A549 (cell line): Measurements from ENCODE around the gene CNTF. TPM values are rescaled to one million over a fixed set of nuclear protein-coding genes. Genes with fewer than 3 reads are reported as not detected.

Experiments
- ATAC-seq, 2 experiments: fragments of 200-7000 bp in 1 of 2; fragments of >200 bp in 1 of 2; cut with Nextera tagmentation in 1 of 2; cut with Tn5 transposase in 1 of 2; 3 replicates each; pipeline versions ENCODE4 v1.8.0 to v1.9.1; 2018 to 2020; ENCODE audit warnings: mild to moderate bottlenecking in 1 of 2, moderate library complexity in 1 of 2
- CTCF ChIA-PET: fragments of 300-600 bp; sonication (Branson Sonifier 250); formaldehyde crosslinking; extraction: SDS; loops from one replicate; lab custom pipeline; 2021; ENCODE audit warnings: antibody characterized with exemption, inconsistent platforms; lab: Yijun Ruan, JAX
- POLR2A ChIA-PET: fragments of 350-600 bp; formaldehyde crosslinking; extraction: SDS; loops from one replicate; lab custom pipeline; 2021; ENCODE audit warnings: antibody characterized with exemption, inconsistent platforms; lab: Yijun Ruan, JAX
- DNase-seq, 2 experiments: peaks; one replicate each; pipeline versions ENCODE4 v3.0.0 to v3.0.0-alpha.2; 2011 to 2016; ENCODE audit warnings: low read depth in 1 of 2, low spot score in 1 of 2
- FAIRE-seq: peaks from 2 replicates; lab custom pipeline; 2011; peaks lifted over from hg19 to GRCh38; lab: Jason Lieb, UNC
- H3K27ac ChIP-seq, 2 experiments: fragments of >200 bp; sonication (Bioruptor Twin); formaldehyde crosslinking; 3 replicates each; pipeline ENCODE4 v1.5.1; 2016 to 2017
- H3K4me1 ChIP-seq: fragments of >200 bp; sonication (Bioruptor Twin); formaldehyde crosslinking; 3 replicates; pipeline ENCODE4 v1.6.1; 2016
- H3K4me2 ChIP-seq: fragments of >200 bp; sonication (Bioruptor Twin); formaldehyde crosslinking; 3 replicates; pipeline ENCODE4 v1.6.1; 2016
- H3K4me3 ChIP-seq: fragments of >200 bp; sonication (Bioruptor Twin); formaldehyde crosslinking; 3 replicates; pipeline ENCODE4 v1.5.1; 2016
- H3K9me3 ChIP-seq: fragments of >200 bp; sonication (Bioruptor Twin); formaldehyde crosslinking; 3 replicates; pipeline ENCODE4 v1.6.1; 2016
- CBX2 ChIP-seq: fragments of 200-600 bp; sonication (generic); IDR thresholded peaks from 2 replicates; pipeline ENCODE4 v1.6.1; 2016; ENCODE audit warnings: low read depth, mild to moderate bottlenecking, borderline replicate concordance
- CHD4 ChIP-seq: fragments of 200-600 bp; sonication (generic); IDR thresholded peaks from 2 replicates; pipeline ENCODE4 v1.6.1; 2016; ENCODE audit warnings: antibody characterized with exemption, mild to moderate bottlenecking, borderline replicate concordance
- EHMT2 ChIP-seq: fragments of 200-600 bp; sonication (generic); IDR thresholded peaks from 2 replicates; pipeline ENCODE4 v1.6.1; 2016; ENCODE audit warnings: antibody characterized with exemption, low read depth, mild to moderate bottlenecking, moderate library complexity
- HDAC2 ChIP-seq: fragments of 200-600 bp; sonication (generic); IDR thresholded peaks from 2 replicates; pipeline ENCODE4 v1.6.1; 2016
- HES2 ChIP-seq: fragments of >200 bp; sonication (Bioruptor Twin); formaldehyde crosslinking; IDR thresholded peaks from 2 replicates; pipeline ENCODE4 v1.6.1; 2016
- HMGXB4 ChIP-seq: fragments of 250-450 bp; sonication (Bioruptor Pico); IDR thresholded peaks from 2 replicates; pipeline ENCODE4 v1.5.0; 2021; ENCODE audit warnings: mild to moderate bottlenecking, moderate library complexity, borderline replicate concordance
- HOXB13 ChIP-seq: fragments of 250-450 bp; sonication (Bioruptor Pico); IDR thresholded peaks from 2 replicates; pipeline ENCODE4 v1.5.0; 2020; ENCODE audit warnings: low read depth, mild to moderate bottlenecking, moderate library complexity
- HOXB5 ChIP-seq: fragments of 250-450 bp; sonication (Bioruptor Pico); IDR thresholded peaks from 2 replicates; pipeline ENCODE4 v1.5.0; 2020; ENCODE audit warnings: mild to moderate bottlenecking, moderate library complexity
- JUNB ChIP-seq: fragments of >200 bp; sonication (Bioruptor Twin); formaldehyde crosslinking; IDR thresholded peaks from 2 replicates; pipeline ENCODE4 v1.6.1; 2016
- KDM1A ChIP-seq: fragments of 200-600 bp; sonication (generic); IDR thresholded peaks from 2 replicates; pipeline ENCODE4 v1.6.1; 2016; ENCODE audit warnings: low read depth, mild to moderate bottlenecking
- MAFK ChIP-seq: fragments of 450-650 bp; IDR thresholded peaks from 2 replicates; pipeline ENCODE4 v1.6.1; 2014; ENCODE audit not compliant: partially characterized antibody
- NFE2L2 ChIP-seq: fragments of 150-350 bp; conservative IDR thresholded peaks from 2 replicates; pipeline ENCODE4 v1.6.1; 2014; ENCODE audit warnings: low read length
- NPAS2 ChIP-seq: fragments of 250-450 bp; sonication (Bioruptor Pico); IDR thresholded peaks from 2 replicates; pipeline ENCODE4 v1.8.0; 2022; ENCODE audit warnings: mild to moderate bottlenecking, moderate library complexity, borderline replicate concordance
- PBX3 ChIP-seq: IDR thresholded peaks from 2 replicates; pipeline ENCODE4 v1.6.1; 2012
- PHF8 ChIP-seq: fragments of 200-600 bp; sonication (generic); IDR thresholded peaks from 2 replicates; pipeline ENCODE4 v1.6.1; 2016; ENCODE audit warnings: low read depth, mild to moderate bottlenecking, antibody characterized with exemption, moderate library complexity, borderline replicate concordance
- POLR2AphosphoS2 ChIP-seq: conservative IDR thresholded peaks from 2 replicates; pipeline ENCODE4 v1.6.1; 2012; ENCODE audit warnings: low read length, improper control_type of control experiment, inconsistent platforms
- RFX5 ChIP-seq: fragments of 450-650 bp; IDR thresholded peaks from 2 replicates; pipeline ENCODE4 v1.7.1; 2014; ENCODE audit warnings: antibody characterized with exemption, mild to moderate bottlenecking, moderate library complexity
- TP53 ChIP-seq: fragments of 250-450 bp; sonication (Bioruptor Pico); IDR thresholded peaks from 2 replicates; pipeline ENCODE4 v1.5.0; 2021; ENCODE audit warnings: mild to moderate bottlenecking, moderate library complexity
- ZFP36 ChIP-seq: fragments of 450-650 bp; IDR thresholded peaks from 2 replicates; pipeline ENCODE4 v1.6.1; 2014; ENCODE audit warnings: borderline replicate concordance; ENCODE audit not compliant: partially characterized antibody
- WGBS: methylation state at CpG from one replicate; pipeline ENCODE4 v1.1.6; 2017; ENCODE audit errors: missing lambda C conversion rate; 5-methylcytosine and 5-hydroxymethylcytosine counted together
- polyA plus RNA-seq, 4 experiments: library from polyadenylated mRNA; depleted of rRNA in 3 of 4; stranded (reverse); fragments of >200 nt; fragmentation: RNase III in 1 of 4; extraction: RNeasy Plus Mini Kit Qiagen cat#74134 plus additional on column Dnase treatment in 1 of 4; gene quantifications; 2 replicates in 3 of 4; 3 replicates in 1 of 4; pipeline ENCODE4 v1.2.3, GENCODE V29; 2011 to 2017
- TF ChIP-seq, protein P1 (sequence below): fragments of 200-600 bp; sonication (generic); IDR thresholded peaks from 2 replicates; pipeline ENCODE4 v1.6.1; 2016; ENCODE audit warnings: antibody characterized with exemption, mild to moderate bottlenecking, moderate library complexity
- TF ChIP-seq, protein P2 (sequence below): fragments of >200 bp; sonication (Bioruptor Twin); formaldehyde crosslinking; IDR thresholded peaks from 3 replicates; pipeline ENCODE4 v1.6.1; 2016
- TF ChIP-seq, protein P3 (sequence below): fragments of 150-350 bp; IDR thresholded peaks from 2 replicates; pipeline ENCODE4 v1.6.1; 2014; ENCODE audit warnings: low read depth, mild to moderate bottlenecking, low read length

Gene CNTF
- polyA plus RNA-seq, 2 of the 4 experiments (the other 2 are of a cell fraction): 1.3 TPM

DNA sequence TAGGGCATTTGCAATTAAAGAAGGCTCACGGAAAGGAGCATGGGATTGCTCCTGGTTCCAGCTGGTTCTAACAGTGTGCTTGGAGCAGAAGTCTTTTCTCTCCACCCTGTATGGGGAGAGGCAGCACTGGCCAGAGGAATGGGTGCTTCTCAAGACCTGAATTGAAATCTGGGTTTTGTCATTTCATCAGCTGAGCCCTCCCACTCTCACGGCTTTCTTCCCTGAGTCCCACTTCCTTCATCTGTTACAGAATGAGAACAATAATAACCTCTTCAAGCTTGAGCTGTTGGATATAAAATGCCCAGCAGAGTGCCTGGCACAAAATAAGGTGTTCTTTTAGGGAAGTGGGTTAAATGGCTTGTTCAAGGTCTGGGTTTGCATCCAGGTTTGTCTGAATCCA, 17.2 kb downstream of the CNTF start:
- DNase-seq: no peak
- no peak for FAIRE-seq
- ChIA-PET CTCF (interaction anchor here (1.1 to 4.2 kb wide), 4 partner anchors 11 to 419 kb away, joined by 3 to 36 read pairs (median 10); no protein-coding TSS in a partner anchor), POLR2A (no interaction called here)
- Histone ChIP-seq H3K27ac (no peak overlapping the region), H3K4me3 (no peak overlapping the region), H3K9me3 (no peaks in the 10 kb centered on the region), H3K4me1 (no peaks in the 10 kb centered on the region), H3K4me2 (no peak overlapping the region)
- ATAC-seq: no peak
- TF ChIP-seq PHF8 (no peak), CHD4 (no peak), NPAS2 (CRISPR knock-in tag) (no peak), EHMT2 (no peak), HOXB5 (CRISPR knock-in tag) (no peak), HDAC2 (no peak)
- TF ChIP-seq, protein P1, sequence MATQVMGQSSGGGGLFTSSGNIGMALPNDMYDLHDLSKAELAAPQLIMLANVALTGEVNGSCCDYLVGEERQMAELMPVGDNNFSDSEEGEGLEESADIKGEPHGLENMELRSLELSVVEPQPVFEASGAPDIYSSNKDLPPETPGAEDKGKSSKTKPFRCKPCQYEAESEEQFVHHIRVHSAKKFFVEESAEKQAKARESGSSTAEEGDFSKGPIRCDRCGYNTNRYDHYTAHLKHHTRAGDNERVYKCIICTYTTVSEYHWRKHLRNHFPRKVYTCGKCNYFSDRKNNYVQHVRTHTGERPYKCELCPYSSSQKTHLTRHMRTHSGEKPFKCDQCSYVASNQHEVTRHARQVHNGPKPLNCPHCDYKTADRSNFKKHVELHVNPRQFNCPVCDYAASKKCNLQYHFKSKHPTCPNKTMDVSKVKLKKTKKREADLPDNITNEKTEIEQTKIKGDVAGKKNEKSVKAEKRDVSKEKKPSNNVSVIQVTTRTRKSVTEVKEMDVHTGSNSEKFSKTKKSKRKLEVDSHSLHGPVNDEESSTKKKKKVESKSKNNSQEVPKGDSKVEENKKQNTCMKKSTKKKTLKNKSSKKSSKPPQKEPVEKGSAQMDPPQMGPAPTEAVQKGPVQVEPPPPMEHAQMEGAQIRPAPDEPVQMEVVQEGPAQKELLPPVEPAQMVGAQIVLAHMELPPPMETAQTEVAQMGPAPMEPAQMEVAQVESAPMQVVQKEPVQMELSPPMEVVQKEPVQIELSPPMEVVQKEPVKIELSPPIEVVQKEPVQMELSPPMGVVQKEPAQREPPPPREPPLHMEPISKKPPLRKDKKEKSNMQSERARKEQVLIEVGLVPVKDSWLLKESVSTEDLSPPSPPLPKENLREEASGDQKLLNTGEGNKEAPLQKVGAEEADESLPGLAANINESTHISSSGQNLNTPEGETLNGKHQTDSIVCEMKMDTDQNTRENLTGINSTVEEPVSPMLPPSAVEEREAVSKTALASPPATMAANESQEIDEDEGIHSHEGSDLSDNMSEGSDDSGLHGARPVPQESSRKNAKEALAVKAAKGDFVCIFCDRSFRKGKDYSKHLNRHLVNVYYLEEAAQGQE: no peak
- TF ChIP-seq, protein P2, sequence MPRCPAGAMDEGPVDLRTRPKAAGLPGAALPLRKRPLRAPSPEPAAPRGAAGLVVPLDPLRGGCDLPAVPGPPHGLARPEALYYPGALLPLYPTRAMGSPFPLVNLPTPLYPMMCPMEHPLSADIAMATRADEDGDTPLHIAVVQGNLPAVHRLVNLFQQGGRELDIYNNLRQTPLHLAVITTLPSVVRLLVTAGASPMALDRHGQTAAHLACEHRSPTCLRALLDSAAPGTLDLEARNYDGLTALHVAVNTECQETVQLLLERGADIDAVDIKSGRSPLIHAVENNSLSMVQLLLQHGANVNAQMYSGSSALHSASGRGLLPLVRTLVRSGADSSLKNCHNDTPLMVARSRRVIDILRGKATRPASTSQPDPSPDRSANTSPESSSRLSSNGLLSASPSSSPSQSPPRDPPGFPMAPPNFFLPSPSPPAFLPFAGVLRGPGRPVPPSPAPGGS: no peak
- WGBS: 34% methylated on average over 2 of the region's 2 CpGs

DNA sequence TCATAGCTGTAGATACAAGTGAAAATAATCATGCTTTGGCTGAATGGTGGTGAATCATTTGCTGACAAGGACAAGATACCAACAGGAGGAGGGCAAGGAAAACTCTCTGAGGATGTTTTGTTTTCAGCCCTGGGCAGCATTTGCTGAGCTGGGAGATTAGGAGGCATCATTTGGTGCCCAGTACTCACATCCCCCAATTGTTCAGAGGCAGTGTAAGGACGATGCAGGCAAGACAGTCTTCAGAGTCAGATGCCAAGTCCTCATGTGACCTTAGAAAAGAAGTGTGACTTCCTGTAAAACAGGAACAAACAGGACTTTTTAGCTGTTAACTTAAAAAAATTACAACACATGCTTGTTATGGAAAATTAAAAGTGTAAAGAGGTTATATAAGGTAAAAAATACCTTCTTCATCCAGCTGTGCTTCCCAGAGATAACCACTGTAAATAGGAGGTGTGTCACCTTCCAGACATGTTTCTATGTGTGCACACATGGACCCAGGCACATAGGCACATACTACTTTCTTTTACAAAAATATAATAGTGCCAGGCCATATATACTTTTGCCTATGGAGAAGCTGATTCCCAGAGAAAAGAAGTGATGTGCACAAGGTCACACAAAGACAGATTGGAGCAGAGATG, 18.0 kb downstream of the CNTF start:
- H3K9me3 ChIP-seq: peaks cover 7% of the 10 kb centered on the region; the same call in 1 of the 3 replicates
- no peak overlapping the region for H3K4me2 ChIP-seq
- CTCF ChIA-PET: interaction anchor here (0.8 to 4.2 kb wide), 4 partner anchors 11 to 73 kb away, joined by 3 to 36 read pairs (median 10); no protein-coding TSS in a partner anchor
- TF ChIP-seq KDM1A (no peak), RFX5 (no peak), NPAS2 (CRISPR knock-in tag) (no peak), POLR2AphosphoS2 (no peak), HOXB13 (no peak), JUNB (no peak), PBX3 (no peak), EHMT2 (no peak), HOXB5 (CRISPR knock-in tag) (no peak), TP53 (CRISPR knock-in tag) (no peak), CBX2 (no peak), ZFP36 (no peak), NFE2L2 (no peak), MAFK (no peak), HES2 (no peak), HDAC2 (no peak), HMGXB4 (CRISPR knock-in tag) (no peak)
- TF ChIP-seq, protein P3, sequence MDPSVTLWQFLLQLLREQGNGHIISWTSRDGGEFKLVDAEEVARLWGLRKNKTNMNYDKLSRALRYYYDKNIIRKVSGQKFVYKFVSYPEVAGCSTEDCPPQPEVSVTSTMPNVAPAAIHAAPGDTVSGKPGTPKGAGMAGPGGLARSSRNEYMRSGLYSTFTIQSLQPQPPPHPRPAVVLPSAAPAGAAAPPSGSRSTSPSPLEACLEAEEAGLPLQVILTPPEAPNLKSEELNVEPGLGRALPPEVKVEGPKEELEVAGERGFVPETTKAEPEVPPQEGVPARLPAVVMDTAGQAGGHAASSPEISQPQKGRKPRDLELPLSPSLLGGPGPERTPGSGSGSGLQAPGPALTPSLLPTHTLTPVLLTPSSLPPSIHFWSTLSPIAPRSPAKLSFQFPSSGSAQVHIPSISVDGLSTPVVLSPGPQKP: no peak
- TF ChIP-seq, protein P2: no peak
- TF ChIP-seq, all 56 proteins: peak for 0
- Histone ChIP-seq H3K4me3 (no peak overlapping the region), H3K27ac (no peak overlapping the region), H3K4me1 (no peaks in the 10 kb centered on the region)
- no peak for ATAC-seq
- POLR2A ChIA-PET: no interaction called here
- no peak for DNase-seq
- FAIRE-seq: no peak
- 0% methylated on average over 1 of the region's 1 CpG for WGBS
